Lower leg skin (tissue), 4 donors: ENCODE data around the gene HOXC6. TPM values are rescaled to one million over a fixed set of nuclear protein-coding genes. Genes with fewer than 3 reads are reported as not detected.

Experiments used
- microRNA counts, 2 donors: library from miRNA; unstranded; fragments of <30 nt; microRNA quantifications; one replicate each; lab custom pipeline; 2016
- microRNA-seq, 2 donors: library from miRNA; unstranded; fragments of <30 nt; microRNA quantifications; one replicate each; pipeline ENCODE4, GENCODE V29; 2016; ENCODE audit warnings: borderline replicate concordance in 2 of 2, borderline number of aligned reads in 1 of 2
- total RNA-seq, 4 donors: library from RNA; depleted of rRNA; stranded (reverse); fragments of >200 nt; gene quantifications; one replicate each; pipeline ENCODE4 v1.1.0, GENCODE V29; 2016

The HOXC6 gene
- total RNA-seq, 4 donors from 2014 or later: 2.6 to 6.3 (median 3.7) TPM

MicroRNAs within 50 kb of the gene (microRNA counts, 767-probe panel; counts per million panel counts)
- 10,680 to 12,526 counts per million in 2 donors for microRNA hsa-miR-196a-5p (lab: Ali Mortazavi, UCI)
- microRNA hsa-miR-615-3p (lab: Ali Mortazavi, UCI): 0 to 358 counts per million in 2 donors
- 0 to 358 counts per million in 2 donors for microRNA hsa-miR-615-5p (lab: Ali Mortazavi, UCI)

Small RNA genes lying within 50 kb of the gene (microRNA-seq; reads per million reads assigned to microRNA genes)
- gene MIR196A2 (4,583 to 5,828 reads per million in 2 donors), gene MIR615 (147 to 211 reads per million in 2 donors)

Other genes with a start within 250 kb of the HOXC6 start
- gene HOXC13, start 89.6 kb upstream of the HOXC6 start, total RNA-seq: 10 to 100 TPM in 2 of 4 donors, 1 to 10 TPM in 2; 9.8 to 14.9 (median 11.2) TPM
- gene HOXC12, start 73.5 kb upstream of the HOXC6 start, total RNA-seq: 10 to 100 TPM in 1 of 4 donors, 1 to 10 TPM in 3; 4.4 to 13.6 (median 6.5) TPM
- gene HOXC11, start 55.3 kb upstream of the HOXC6 start, total RNA-seq: 10 to 100 TPM in 1 of 4 donors, 1 to 10 TPM in 3; 4.9 to 10.7 (median 6.2) TPM
- 10 to 100 TPM in 2 of 4 donors, 1 to 10 TPM in 2; 4.9 to 14.9 (median 9.7) TPM for gene HOTAIR, start 53.5 kb upstream of the HOXC6 start, total RNA-seq
- 10 to 100 TPM; 14.2 to 35.9 (median 23.4) TPM for gene HOXC10, start 43.3 kb upstream of the HOXC6 start, total RNA-seq
- 10 to 100 TPM in 3 of 4 donors, 1 to 10 TPM in 1; 9.6 to 16.8 (median 11.7) TPM for gene HOXC9, start 28.3 kb upstream of the HOXC6 start, total RNA-seq
- gene HOXC8, start 19.5 kb upstream of the HOXC6 start, total RNA-seq: 1 to 10 TPM; 1.0 to 2.2 (median 1.5) TPM
- gene HOXC5, start 4.6 kb downstream of the HOXC6 start, total RNA-seq: 1 to 10 TPM in 1 of 4 donors, under 1 TPM in 2, not detected in 1; 0.58 to 2.2 (median 0.97) TPM
- 1 to 10 TPM; 1.7 to 6.1 (median 3.2) TPM for gene HOXC4, start 25.4 kb downstream of the HOXC6 start, total RNA-seq
- 10 to 100 TPM; 50.6 to 73.0 (median 55.4) TPM for gene SMUG1, start 160.5 kb downstream of the HOXC6 start, total RNA-seq